Glutamatergic neuron (in vitro differentiated cells): ENCODE data around the gene SIRT6. TPM values are rescaled to one million over a fixed set of nuclear protein-coding genes. Genes with fewer than 3 reads are reported as not detected.
A peak's percentile ranks its signal among the peaks of the same experiment; 100 is the strongest.
"Not testable (repeated sequence)": the region's sequence is repeated elsewhere in the genome, so short reads cannot be mapped to it uniquely, and the experiment has no call there.

ENCODE experiments used
- DNase-seq: peaks from one replicate; pipeline ENCODE4 v3.0.0; 2022
- H3K27ac Mint-ChIP-seq: one replicate; pipeline ENCODE4 v1.8.0; 2020; ENCODE audit warnings: mild to moderate bottlenecking, mixed read lengths, inconsistent platforms; ENCODE audit not compliant: unreplicated experiment
- H3K27me3 Mint-ChIP-seq: one replicate; pipeline ENCODE4 v1.8.0; 2020; ENCODE audit warnings: mild to moderate bottlenecking, moderate library complexity, mixed read lengths, inconsistent platforms; ENCODE audit not compliant: unreplicated experiment
- H3K36me3 Mint-ChIP-seq: one replicate; pipeline ENCODE4 v1.8.0; 2020; ENCODE audit warnings: mild to moderate bottlenecking, mixed read lengths, inconsistent platforms; ENCODE audit not compliant: unreplicated experiment
- H3K4me1 Mint-ChIP-seq: one replicate; pipeline ENCODE4 v1.8.0; 2020; ENCODE audit warnings: mild to moderate bottlenecking, low read depth, mixed read lengths, inconsistent platforms; ENCODE audit not compliant: unreplicated experiment
- H3K4me3 Mint-ChIP-seq: one replicate; pipeline ENCODE4 v1.8.0; 2020; ENCODE audit warnings: mild to moderate bottlenecking, mixed read lengths, inconsistent platforms; ENCODE audit not compliant: unreplicated experiment
- H3K9me3 Mint-ChIP-seq: one replicate; pipeline ENCODE4 v1.8.0; 2020; ENCODE audit warnings: mild to moderate bottlenecking, moderate library complexity, mixed read lengths, inconsistent platforms; ENCODE audit not compliant: unreplicated experiment
- total RNA-seq: library from RNA; stranded (reverse); fragmentation: NEBNext Ultra II Directional; extraction: Animal tissue kit (Norgen Biotek cat#: 25700); gene quantifications from one replicate; pipeline ENCODE4 v1.2.1, GENCODE V29; 2021; ENCODE audit not compliant: unreplicated experiment
- TF ChIP-seq, protein P1 (sequence below): fragments of 200-600 bp; sonication (generic); IDR thresholded peaks from one replicate; pipeline ENCODE4 v1.5.0; 2021; ENCODE audit not compliant: partially characterized antibody, unreplicated experiment

SIRT6 gene
- total RNA-seq, 1 donor from 2014 or later, result 48.3 TPM

DNA sequence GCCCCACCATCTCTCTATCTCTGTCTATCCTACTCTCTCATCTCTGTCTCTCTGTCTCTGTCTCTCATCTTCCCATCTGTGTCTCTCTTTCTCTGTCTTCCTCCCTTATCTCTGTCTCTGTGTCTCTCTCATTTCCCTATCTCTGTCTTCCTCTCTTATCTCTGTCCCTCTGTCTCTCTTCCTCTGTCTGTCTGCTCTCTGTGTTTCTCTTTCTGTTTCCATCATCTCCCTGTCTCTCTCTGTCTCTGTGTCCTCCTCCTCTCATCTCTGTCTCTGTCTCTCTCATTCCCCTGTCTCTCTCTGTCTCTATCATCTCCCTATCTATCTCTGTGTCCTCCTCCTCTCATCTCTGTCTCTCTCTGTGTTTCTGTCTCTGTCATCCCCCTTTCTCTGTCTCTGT is 45.4 kb upstream of the SIRT6 start:
- H3K9me3 Mint-ChIP-seq, result peaks cover 1% of the 10 kb centered on the region
- TF ChIP-seq, protein P1, sequence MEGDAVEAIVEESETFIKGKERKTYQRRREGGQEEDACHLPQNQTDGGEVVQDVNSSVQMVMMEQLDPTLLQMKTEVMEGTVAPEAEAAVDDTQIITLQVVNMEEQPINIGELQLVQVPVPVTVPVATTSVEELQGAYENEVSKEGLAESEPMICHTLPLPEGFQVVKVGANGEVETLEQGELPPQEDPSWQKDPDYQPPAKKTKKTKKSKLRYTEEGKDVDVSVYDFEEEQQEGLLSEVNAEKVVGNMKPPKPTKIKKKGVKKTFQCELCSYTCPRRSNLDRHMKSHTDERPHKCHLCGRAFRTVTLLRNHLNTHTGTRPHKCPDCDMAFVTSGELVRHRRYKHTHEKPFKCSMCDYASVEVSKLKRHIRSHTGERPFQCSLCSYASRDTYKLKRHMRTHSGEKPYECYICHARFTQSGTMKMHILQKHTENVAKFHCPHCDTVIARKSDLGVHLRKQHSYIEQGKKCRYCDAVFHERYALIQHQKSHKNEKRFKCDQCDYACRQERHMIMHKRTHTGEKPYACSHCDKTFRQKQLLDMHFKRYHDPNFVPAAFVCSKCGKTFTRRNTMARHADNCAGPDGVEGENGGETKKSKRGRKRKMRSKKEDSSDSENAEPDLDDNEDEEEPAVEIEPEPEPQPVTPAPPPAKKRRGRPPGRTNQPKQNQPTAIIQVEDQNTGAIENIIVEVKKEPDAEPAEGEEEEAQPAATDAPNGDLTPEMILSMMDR, result no peak
- no peak for DNase-seq
- peaks cover 2% of the 10 kb centered on the region for H3K27me3 Mint-ChIP-seq
- H3K36me3 Mint-ChIP-seq, result no peaks in the 10 kb centered on the region
- H3K4me1 Mint-ChIP-seq, result peaks cover 3% of the 10 kb centered on the region
- H3K27ac Mint-ChIP-seq, result no peak overlapping the region
- H3K4me3 Mint-ChIP-seq, result no peak overlapping the region

DNA sequence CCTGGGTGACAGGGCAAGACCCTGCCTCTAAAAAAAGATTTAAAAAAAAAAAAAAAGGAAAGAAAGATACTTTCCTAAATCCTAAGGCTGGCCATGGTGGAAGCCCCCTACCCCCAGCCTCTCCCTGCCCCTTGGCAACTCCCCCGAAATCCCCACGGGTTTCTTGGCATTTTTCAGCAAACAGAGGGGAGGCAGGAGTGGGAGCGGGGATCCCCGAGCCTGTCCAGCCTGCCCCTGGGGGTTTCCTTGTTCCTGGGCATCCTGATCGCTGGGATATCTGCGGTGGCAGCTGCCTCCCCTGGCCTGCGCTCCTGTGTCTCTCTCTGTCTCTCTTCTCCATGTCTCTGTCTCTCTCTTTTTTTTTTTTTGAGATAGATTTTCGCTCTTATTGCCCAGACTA is 43.5 kb upstream of the SIRT6 start:
- Mint-ChIP-seq H3K27ac (no peak overlapping the region), H3K27me3 (peaks cover 2% of the 10 kb centered on the region), H3K36me3 (no peaks in the 10 kb centered on the region), H3K9me3 (no peaks in the 10 kb centered on the region), H3K4me1 (peaks cover 3% of the 10 kb centered on the region), H3K4me3 (no peak overlapping the region)
- TF ChIP-seq, protein P1, result no peak
- no peak for DNase-seq

DNA sequence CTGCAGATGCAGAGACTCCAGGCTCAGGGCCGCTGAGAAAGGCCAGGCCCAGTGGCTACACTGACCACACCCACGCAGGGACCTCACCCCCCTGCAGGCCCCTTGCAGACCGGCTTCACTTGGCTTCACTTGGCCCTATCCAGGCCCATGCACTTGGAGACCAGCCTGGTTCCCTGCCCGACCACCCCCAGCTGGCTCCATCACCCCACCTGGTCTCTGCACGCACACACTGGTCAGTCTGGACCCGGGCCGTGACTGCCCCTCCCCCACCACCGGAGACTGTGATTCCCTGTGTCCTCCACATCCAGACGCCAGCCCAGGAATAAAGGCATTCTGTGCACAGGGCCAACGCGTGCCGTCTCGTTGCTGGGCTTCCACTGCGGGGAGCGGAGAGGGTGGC is 42.1 kb upstream of the SIRT6 start:
- Mint-ChIP-seq H3K36me3 (no peaks in the 10 kb centered on the region), H3K4me3 (no peak overlapping the region), H3K9me3 (no peaks in the 10 kb centered on the region), H3K27ac (peak overlapping the region; percentile 52), H3K27me3 (peaks cover 2% of the 10 kb centered on the region), H3K4me1 (peaks cover 3% of the 10 kb centered on the region)
- TF ChIP-seq, protein P1, result no peak
- DNase-seq, result peak; percentile 59

DNA sequence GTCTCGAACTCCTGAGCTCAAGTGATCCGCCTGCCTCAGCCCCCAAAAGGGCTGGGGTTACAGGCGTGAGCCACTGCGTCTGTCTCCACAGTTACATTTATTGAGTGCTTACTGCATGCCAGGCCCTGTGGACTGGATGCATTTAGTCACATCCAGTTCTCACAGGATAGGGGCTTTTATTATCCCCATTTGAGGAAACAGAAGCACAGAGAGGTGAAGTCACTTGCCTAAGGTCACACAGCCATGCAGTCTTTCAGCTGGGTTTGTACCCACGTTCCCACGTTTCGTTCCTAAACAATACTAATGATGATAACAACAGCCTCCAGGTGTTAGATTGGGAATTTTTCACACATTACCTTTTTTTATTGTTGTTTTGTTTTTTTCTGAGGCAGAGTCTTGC is 37.8 kb upstream of the SIRT6 start:
- Mint-ChIP-seq H3K4me3 (no peak overlapping the region), H3K36me3 (no peaks in the 10 kb centered on the region), H3K27me3 (no peaks in the 10 kb centered on the region), H3K27ac (no peak overlapping the region), H3K9me3 (peaks cover 7% of the 10 kb centered on the region), H3K4me1 (peaks cover 3% of the 10 kb centered on the region)
- TF ChIP-seq, protein P1, result no peak
- DNase-seq, result no peak

DNA sequence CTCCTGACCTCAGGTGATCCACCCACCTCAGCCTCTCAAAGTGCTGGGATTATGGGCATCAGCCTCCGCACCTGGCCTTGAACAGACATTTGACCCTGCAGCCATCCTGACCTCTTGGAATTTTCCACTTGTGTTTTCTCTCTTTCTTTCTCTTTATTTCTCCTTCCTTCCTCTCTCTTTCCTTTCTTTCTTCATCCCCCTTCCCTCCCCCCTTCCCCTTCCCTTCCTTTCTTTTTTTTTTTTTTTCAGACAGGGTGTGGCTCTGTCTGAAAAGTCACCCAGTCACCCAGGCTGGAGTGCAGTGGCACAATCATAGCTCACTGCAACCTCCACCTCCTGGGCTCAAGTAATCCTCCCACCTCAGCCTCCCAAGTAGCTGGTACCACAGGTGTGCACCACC is 36.2 kb upstream of the SIRT6 start:
- not testable (repeated sequence) for H3K4me3 Mint-ChIP-seq, H3K27me3 Mint-ChIP-seq, H3K27ac Mint-ChIP-seq, H3K4me1 Mint-ChIP-seq, H3K36me3 Mint-ChIP-seq, H3K9me3 Mint-ChIP-seq, DNase-seq
